HG03571 (cell line): ENCODE results near the gene PIGC.

Source experiments
- ATAC-seq: cut with Tn5 transposase; IDR thresholded peaks from one replicate; pipeline ENCODE4 v1.9.1; 2021; ENCODE audit not compliant: unreplicated experiment

PIGC gene

GRCh38 chr1:172431721-172432192, 12.1 kb downstream of the PIGC start:
- no peak for ATAC-seq

GRCh38 chr1:172431204-172431603, 12.7 kb downstream of the PIGC start:
- no peak for ATAC-seq

- ATAC-seq = no peak
Observed at GRCh38 chr1:172430128-172430454, 13.8 kb downstream of the PIGC start.

- no peak for ATAC-seq
Observed at GRCh38 chr1:172429331-172430127, 14.3 kb downstream of the PIGC start.

- ATAC-seq = no peak
Observed at GRCh38 chr1:172427191-172427590, 16.7 kb downstream of the PIGC start.

GRCh38 chr1:172425339-172425738, 18.5 kb downstream of the PIGC start:
- no peak for ATAC-seq

- ATAC-seq = no peak
Observed at GRCh38 chr1:172423336-172423735, 20.5 kb downstream of the PIGC start.

GRCh38 chr1:172421974-172422604, 21.8 kb downstream of the PIGC start:
- no peak for ATAC-seq

GRCh38 chr1:172420385-172420784, 23.5 kb downstream of the PIGC start, which contains the start of gene C1orf105:
C1orf105 (plus strand) TSS chr1:172420685; CDS start chr1:172420886, 201 bp downstream.
- ATAC-seq = no peak

- no peak for ATAC-seq
Observed at GRCh38 chr1:172417557-172417956, 26.3 kb downstream of the PIGC start.

GRCh38 chr1:172416496-172417035, 27.3 kb downstream of the PIGC start:
- no peak for ATAC-seq

- ATAC-seq = no peak
Observed at GRCh38 chr1:172414331-172414730, 29.5 kb downstream of the PIGC start.

- no peak for ATAC-seq
Observed at GRCh38 chr1:172411791-172412338, 32.0 kb downstream of the PIGC start.

- ATAC-seq = no peak
Observed at GRCh38 chr1:172410027-172410426, 33.8 kb downstream of the PIGC start.

GRCh38 chr1:172408958-172409357, 34.9 kb downstream of the PIGC start:
- ATAC-seq = no peak

GRCh38 chr1:172406968-172407367, 36.9 kb downstream of the PIGC start:
- ATAC-seq = no peak

GRCh38 chr1:172405912-172406311, 38.0 kb downstream of the PIGC start:
- ATAC-seq = no peak

GRCh38 chr1:172404121-172404520, 39.7 kb downstream of the PIGC start:
- ATAC-seq = no peak

- ATAC-seq = no peak
Observed at GRCh38 chr1:172402878-172403569, 40.8 kb downstream of the PIGC start.

- no peak for ATAC-seq
Observed at GRCh38 chr1:172401892-172402291, 42.0 kb downstream of the PIGC start.

GRCh38 chr1:172401477-172401876, 42.4 kb downstream of the PIGC start:
- no peak for ATAC-seq
